ENCODE measurements around the gene GSDME.

The GSDME gene

GRCh38 chr7:24757353-24758275 is at the start of gene GSDME:
TSS of gene GSDME (minus strand) at chr7:24757464. CDS start at chr7:24749774, 7,690 bp downstream.
- peak within 1 kb of the TSS; percentile 84 for H3K4me3 ChIP-seq (ENCODE audit: low read depth, low read length)
- TF ChIP-seq, protein P1, sequence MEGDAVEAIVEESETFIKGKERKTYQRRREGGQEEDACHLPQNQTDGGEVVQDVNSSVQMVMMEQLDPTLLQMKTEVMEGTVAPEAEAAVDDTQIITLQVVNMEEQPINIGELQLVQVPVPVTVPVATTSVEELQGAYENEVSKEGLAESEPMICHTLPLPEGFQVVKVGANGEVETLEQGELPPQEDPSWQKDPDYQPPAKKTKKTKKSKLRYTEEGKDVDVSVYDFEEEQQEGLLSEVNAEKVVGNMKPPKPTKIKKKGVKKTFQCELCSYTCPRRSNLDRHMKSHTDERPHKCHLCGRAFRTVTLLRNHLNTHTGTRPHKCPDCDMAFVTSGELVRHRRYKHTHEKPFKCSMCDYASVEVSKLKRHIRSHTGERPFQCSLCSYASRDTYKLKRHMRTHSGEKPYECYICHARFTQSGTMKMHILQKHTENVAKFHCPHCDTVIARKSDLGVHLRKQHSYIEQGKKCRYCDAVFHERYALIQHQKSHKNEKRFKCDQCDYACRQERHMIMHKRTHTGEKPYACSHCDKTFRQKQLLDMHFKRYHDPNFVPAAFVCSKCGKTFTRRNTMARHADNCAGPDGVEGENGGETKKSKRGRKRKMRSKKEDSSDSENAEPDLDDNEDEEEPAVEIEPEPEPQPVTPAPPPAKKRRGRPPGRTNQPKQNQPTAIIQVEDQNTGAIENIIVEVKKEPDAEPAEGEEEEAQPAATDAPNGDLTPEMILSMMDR (IDR thresholded peaks at IDR 0.05; ENCODE audit: borderline replicate concordance, insufficient read depth, low read depth, low read length), result no peak

GRCh38 chr7:24802300-24802699 is 45.0 kb upstream of the GSDME start:
- no peak overlapping the region for H3K4me3 ChIP-seq (ENCODE audit: low read depth, low read length)
- TF ChIP-seq, protein P1 (IDR thresholded peaks at IDR 0.05; ENCODE audit: borderline replicate concordance, insufficient read depth, low read depth, low read length), result no peak

GRCh38 chr7:24801883-24802282 is 44.6 kb upstream of the GSDME start:
- H3K4me3 ChIP-seq (ENCODE audit: low read depth, low read length), result no peak overlapping the region

DNA sequence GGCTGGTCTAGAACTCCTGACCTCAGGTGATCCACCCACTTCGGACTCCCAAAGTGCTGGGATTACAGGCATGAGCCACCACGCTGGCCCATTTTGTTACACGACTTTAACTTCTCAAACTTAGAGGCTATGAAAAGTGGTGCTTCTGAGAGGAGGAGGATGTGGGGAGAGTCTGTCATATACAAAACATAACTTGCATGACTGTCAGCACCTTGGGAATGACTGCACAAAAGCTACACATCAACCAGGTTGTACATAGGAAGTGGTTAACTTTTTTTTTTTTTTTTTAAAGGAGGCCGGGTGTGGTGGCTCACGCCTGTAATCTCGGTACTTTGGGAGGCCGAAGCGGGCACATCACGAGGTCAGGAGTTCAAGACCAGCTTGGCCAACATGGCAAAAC is 43.4 kb upstream of the GSDME start:
- H3K4me3 ChIP-seq (ENCODE audit: low read depth, low read length), result no peak overlapping the region
- TF ChIP-seq, protein P1 (IDR thresholded peaks at IDR 0.05; ENCODE audit: borderline replicate concordance, insufficient read depth, low read depth, low read length), result no peak

More at GRCh38 chr7:24801883-24802282, 44.6 kb upstream of the GSDME start:
- TF ChIP-seq, protein P1 (IDR thresholded peaks at IDR 0.05; ENCODE audit: borderline replicate concordance, insufficient read depth, low read depth, low read length), result no peak

DNA sequence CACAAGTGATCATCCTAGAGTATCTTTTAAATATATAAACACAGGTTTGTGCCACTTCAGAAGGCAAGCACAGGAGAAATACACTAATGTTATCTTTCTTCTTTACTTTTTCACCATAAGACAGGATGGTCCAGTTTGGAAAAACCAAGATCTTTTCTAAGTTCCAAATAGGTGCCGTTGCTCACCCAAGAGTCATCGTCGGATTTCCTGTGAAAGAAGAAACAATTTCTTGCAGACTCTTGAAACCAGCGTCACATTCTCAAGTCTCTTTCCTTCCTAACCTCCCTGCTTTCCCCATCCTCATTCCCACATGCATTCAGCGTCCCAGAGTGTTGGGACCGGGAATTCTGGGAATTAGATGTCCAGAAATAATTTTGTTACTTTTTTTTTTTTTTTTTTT is 42.8 kb upstream of the GSDME start:
- TF ChIP-seq, protein P1 (IDR thresholded peaks at IDR 0.05; ENCODE audit: borderline replicate concordance, insufficient read depth, low read depth, low read length), result no peak
- no peak overlapping the region for H3K4me3 ChIP-seq (ENCODE audit: low read depth, low read length)

- TF ChIP-seq, protein P1 (IDR thresholded peaks at IDR 0.05; ENCODE audit: borderline replicate concordance, insufficient read depth, low read depth, low read length), result no peak
- no peak overlapping the region for H3K4me3 ChIP-seq (ENCODE audit: low read depth, low read length)
Observed at GRCh38 chr7:24799506-24799905, 42.2 kb upstream of the GSDME start.

DNA sequence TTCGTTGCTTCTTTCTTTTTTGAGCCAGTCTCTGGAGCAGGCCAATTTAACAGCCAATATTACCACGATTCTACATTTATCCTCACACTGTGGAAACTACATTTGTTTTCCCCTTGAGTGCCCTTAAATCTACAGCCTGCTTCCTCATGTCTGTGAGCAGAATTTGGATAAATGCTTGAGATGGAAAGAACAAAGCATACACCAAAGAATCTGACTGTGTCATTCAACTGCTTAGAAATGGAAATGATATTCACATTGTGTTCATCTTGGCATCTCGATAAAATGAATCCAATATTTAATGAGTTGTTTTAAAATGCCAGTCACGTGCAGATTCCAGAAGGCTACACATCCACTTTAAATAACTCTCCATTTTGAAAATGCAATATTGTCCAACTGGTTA is 41.0 kb upstream of the GSDME start:
- H3K4me3 ChIP-seq (ENCODE audit: low read depth, low read length), result no peak overlapping the region
- TF ChIP-seq, protein P1 (IDR thresholded peaks at IDR 0.05; ENCODE audit: borderline replicate concordance, insufficient read depth, low read depth, low read length), result no peak
